HUES48 (cell line): ENCODE measurements around the gene MT1A.
"Not testable (repeated sequence)": the region's sequence is repeated elsewhere in the genome, so short reads cannot be mapped to it uniquely, and the experiment has no call there.

Source experiments
- H3K27ac ChIP-seq: one replicate; pipeline ENCODE4 v1.7.0; 2013; ENCODE audit warnings: low read depth, low read length, inconsistent platforms
- H3K27me3 ChIP-seq: 2 replicates; pipeline ENCODE4 v1.6.1; 2013; ENCODE audit warnings: mild to moderate bottlenecking, low read length; ENCODE audit not compliant: control insufficient read depth, insufficient read depth
- H3K36me3 ChIP-seq: 2 replicates; pipeline ENCODE4 v1.6.1; 2013; ENCODE audit warnings: low read length; ENCODE audit not compliant: control insufficient read depth, insufficient read depth
- H3K4me1 ChIP-seq: 2 replicates; pipeline ENCODE4 v1.6.1; 2013; ENCODE audit warnings: mild to moderate bottlenecking, low read length; ENCODE audit not compliant: control insufficient read depth, insufficient read depth
- H3K4me3 ChIP-seq: 2 replicates; pipeline ENCODE4 v1.5.1; 2013; ENCODE audit warnings: mild to moderate bottlenecking, low read depth, low read length
- H3K9ac ChIP-seq: 2 replicates; pipeline ENCODE4 v1.6.1; 2013; ENCODE audit warnings: mild to moderate bottlenecking, low read depth, low read length, moderate library complexity
- H3K9me3 ChIP-seq: 2 replicates; pipeline ENCODE4 v1.6.1; 2013; ENCODE audit warnings: low read length; ENCODE audit not compliant: control insufficient read depth, insufficient read depth

Gene MT1A

DNA sequence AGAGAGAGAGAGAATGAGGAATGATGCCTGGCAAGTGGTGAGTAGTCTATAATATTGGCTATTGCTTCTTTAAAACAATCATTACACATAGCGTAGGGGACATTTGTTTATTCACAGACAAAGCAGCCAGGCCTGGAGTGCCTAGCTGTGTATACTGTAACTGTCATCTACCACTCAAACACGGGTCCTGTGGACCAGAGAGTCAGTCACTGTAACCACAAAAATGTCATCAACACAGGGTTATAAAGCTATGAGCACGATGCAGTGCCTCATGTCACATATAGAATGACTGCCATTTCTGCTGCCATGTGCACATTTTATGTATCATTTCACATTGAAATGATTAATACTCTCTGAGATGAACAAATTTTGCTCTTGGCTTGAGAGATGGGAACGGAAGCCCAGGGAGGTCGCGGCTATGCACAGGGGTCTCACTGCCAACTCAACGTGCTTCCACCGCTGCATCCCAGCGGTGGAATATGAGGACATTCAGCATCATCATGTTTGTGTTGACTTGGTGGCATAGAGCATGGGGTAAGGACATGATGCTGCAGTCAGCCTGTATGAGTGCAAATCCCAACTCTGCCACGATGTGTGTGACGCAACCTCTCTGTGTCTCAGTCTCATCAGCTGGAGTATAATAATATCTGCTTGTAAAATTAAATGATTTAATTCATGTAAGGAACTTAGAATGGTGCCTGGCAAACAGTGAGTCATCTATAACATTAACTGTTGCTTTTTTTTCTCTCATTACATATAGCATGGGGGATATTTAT is 34.5 kb downstream of the MT1A start:
- H3K9me3 ChIP-seq = no peaks in the 10 kb centered on the region
- H3K27me3 ChIP-seq = peaks cover 95% of the 10 kb centered on the region
- no peak overlapping the region for H3K4me3 ChIP-seq
- H3K36me3 ChIP-seq = no peaks in the 10 kb centered on the region
- no peak overlapping the region for H3K27ac ChIP-seq
- no peak overlapping the region for H3K9ac ChIP-seq
- peaks cover 18% of the 10 kb centered on the region for H3K4me1 ChIP-seq

DNA sequence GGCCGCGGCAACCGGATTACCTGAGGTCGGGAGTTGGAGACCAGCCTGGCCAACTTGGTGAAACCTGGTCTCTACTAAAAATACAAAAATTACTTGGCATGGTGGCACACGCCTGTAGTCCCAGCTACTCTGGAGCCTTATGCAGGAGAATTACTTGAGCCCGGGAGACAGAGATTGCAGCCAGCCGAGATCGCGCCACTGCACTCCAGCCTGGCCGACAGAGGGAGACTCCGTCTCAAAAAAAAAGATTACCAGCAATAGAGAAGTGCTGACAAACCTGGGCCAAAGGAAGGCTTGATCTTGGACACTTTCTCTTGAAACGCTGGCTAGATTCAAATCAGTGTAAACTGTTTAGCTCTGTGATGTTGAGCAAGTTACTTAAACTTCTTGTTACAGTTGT is 35.5 kb downstream of the MT1A start:
- H3K27ac ChIP-seq = no peak overlapping the region
- H3K9me3 ChIP-seq = no peaks in the 10 kb centered on the region
- H3K4me1 ChIP-seq = peaks cover 14% of the 10 kb centered on the region
- no peak overlapping the region for H3K4me3 ChIP-seq
- H3K27me3 ChIP-seq = peaks cover 90% of the 10 kb centered on the region
- H3K9ac ChIP-seq = no peak overlapping the region
- no peaks in the 10 kb centered on the region for H3K36me3 ChIP-seq

DNA sequence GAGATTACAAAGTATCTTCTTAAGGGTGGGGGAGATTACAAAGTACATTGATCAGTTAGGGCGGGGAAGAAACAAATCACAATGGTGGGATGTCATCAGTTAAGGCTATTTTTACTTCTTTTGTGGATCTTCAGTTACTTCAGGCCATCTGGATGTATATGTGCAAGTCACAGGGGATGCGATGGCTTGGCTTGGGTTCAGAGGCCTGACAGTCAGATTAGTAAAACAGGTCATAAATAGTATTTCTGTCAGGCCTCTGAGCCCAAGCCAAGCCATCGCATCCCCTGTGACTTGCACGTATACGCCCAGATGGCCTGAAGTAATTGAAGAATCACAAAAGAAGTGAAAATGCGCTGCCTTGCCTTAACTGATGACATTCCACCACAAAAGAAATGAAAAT is 36.1 kb downstream of the MT1A start:
- H3K9me3 ChIP-seq, H3K36me3 ChIP-seq, H3K27ac ChIP-seq, H3K4me3 ChIP-seq, H3K9ac ChIP-seq: not testable (repeated sequence)
- H3K27me3 ChIP-seq = peaks cover 89% of the 10 kb centered on the region
- H3K4me1 ChIP-seq = peaks cover 13% of the 10 kb centered on the region

DNA sequence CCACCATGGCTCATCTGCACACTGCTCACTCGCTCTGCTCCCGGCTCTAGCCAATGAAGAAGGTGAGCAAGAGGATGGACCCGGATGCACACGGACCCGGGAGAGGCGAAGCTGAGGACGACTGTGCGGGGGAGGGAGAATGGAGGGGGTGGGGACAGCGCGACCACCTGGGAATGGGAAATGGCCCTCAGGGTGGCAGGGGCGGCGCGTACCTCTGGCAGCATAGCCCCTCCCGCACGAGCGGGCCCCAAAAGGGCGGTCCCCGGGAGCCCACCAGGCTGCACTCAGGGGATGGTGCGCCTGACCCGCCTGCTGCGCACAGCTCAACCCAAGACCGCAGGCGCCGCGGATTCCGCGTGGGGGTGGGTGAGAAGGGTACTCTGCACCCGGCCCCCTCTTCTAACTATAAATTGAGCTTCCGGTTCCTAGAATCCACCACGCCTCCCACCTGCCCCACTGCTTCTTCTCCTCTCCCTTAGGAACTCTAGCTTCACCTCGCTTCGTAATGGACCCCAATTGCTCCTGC is 37.3 kb downstream of the MT1A start:
- H3K27ac ChIP-seq = no peak overlapping the region
- H3K9me3 ChIP-seq = no peaks in the 10 kb centered on the region
- peaks cover 89% of the 10 kb centered on the region for H3K27me3 ChIP-seq
- peak overlapping the region; percentile 67 for H3K4me3 ChIP-seq
- H3K4me1 ChIP-seq = peaks cover 6% of the 10 kb centered on the region
- no peaks in the 10 kb centered on the region for H3K36me3 ChIP-seq
- H3K9ac ChIP-seq = 0 out of 2 replicates have a peak overlapping the region, but pooled peaks have one; percentile 28

DNA sequence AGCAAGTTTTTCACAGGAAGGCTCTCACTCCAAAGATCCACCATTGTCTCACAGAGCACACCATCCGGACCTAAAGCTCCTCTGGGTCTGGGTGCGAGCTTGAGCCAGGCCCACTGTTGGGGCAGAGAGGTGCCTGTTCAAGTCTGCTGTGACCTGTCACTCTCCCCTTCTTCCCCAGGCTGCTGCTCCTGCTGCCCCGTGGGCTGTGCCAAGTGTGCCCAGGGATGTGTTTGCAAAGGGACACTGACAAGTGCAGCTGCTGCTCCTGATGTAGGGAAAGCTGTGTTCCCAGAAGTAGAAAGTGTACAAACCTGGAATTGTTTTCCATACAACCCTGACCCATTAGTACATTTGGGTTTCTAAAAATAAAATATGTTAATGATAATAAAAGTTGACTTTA is 39.0 kb downstream of the MT1A start:
- Histone ChIP-seq H3K27me3 (peaks cover 89% of the 10 kb centered on the region), H3K27ac (no peak overlapping the region), H3K9me3 (no peaks in the 10 kb centered on the region), H3K36me3 (no peaks in the 10 kb centered on the region), H3K9ac (no peak overlapping the region), H3K4me1 (peaks cover 11% of the 10 kb centered on the region), H3K4me3 (no peak overlapping the region)

DNA sequence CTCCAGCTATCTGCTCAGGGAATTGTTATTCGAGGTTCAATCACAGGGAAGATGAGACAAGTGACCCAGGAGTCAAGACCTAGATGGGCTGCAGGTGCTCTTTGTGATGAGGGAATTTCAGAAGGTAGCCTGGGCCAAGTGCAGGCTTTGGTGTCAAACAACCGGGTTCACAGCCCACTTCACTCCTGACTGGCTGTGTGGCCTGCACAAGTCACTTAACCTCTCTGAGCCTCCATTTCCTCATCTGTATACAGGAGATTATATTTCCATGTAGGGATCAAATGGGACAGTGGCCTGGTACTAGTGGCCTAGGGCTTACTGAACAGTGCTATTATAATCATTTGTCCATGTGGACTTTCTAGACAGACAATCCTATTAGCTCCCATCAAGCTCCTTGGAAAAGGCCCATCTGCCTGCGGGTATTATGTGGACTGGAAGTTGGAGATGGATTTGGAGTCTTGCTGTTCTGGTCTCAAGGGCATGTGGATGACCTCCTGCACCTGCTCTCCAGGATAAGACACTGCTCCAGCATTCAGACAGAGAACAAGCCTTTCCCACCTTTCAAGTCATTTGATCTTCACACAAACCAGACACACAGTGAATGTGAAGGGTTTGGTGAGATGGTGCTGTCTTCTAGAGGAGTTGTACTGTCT is 40.7 kb downstream of the MT1A start:
- Histone ChIP-seq H3K4me1 (peaks cover 20% of the 10 kb centered on the region), H3K27ac (no peak overlapping the region), H3K9ac (no peak overlapping the region), H3K4me3 (no peak overlapping the region), H3K9me3 (no peaks in the 10 kb centered on the region), H3K36me3 (no peaks in the 10 kb centered on the region), H3K27me3 (peaks cover 86% of the 10 kb centered on the region)

DNA sequence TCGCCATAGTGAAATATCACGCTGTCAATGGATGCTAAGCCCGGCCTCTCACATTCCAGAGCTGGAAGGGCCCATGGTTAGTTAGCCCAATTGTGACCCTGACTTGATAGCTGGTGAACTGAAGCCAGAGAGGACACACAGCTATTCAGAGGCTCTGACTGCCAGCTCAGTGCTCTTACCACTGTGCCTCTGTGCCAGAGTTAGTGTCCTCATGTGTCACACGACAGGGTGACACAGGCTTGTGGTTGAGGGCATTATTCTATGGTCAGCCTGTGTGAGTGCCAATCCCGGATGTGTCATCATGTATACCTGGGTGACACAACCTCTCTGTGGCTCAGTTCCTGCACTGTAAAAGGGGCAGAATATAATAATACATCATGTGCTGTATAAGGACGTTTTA is 41.4 kb downstream of the MT1A start:
- H3K27me3 ChIP-seq = peaks cover 83% of the 10 kb centered on the region

DNA sequence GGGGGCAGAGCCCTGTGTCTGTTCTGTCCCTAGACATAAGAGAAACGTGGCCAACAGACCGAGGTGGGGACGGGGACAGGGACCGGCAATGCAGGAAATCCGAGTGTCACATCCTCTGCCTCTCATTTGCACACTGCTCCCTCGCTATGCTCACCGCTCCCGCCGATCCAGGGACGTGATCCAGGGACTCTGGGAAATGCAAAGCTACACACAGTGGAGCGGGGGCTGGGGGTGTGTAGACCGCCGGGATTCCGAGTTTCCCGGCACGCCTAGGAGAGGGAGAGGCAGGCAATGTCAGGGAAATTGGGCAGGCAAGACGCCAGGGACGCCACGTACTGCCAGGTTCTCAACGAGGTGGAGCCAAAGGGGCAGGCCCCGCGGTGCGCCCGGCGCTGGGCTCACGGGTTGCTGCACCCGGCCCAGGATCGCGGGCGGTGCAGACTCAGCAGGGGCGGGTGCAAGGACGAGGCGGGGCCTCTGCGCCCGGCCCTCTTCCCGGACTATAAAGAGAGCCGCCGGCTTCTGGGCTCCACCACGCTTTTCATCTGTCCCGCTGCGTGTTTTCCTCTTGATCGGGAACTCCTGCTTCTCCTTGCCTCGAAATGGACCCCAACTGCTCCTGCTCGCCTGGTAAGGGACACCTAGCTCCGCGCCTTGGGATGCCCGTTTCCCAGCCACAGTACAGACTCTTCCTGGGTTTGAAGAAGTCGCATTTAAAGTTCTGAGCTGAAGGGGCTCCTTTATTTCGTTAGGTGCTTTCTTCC is 43.7 kb downstream of the MT1A start, which contains the start of gene MT1X:
Gene MT1X, plus strand, starts transcription at position 532 of the 764 bp plus-strand sequence. Its CDS starts 71 bp downstream, at position 603.
- Histone ChIP-seq H3K27me3 (peaks cover 62% of the 10 kb centered on the region), H3K4me1 (peaks cover 15% of the 10 kb centered on the region), H3K36me3 (no peaks in the 10 kb centered on the region), H3K9me3 (no peaks in the 10 kb centered on the region), H3K9ac (peak within 1 kb of the TSS; percentile 43), H3K4me3 (peak within 1 kb of the TSS; percentile 81), H3K27ac (peak within 1 kb of the TSS; percentile 46)

More for the DNA sequence above, 41.4 kb downstream of the MT1A start:
- Histone ChIP-seq H3K9ac (no peak overlapping the region), H3K27ac (no peak overlapping the region), H3K9me3 (no peaks in the 10 kb centered on the region), H3K4me1 (peaks cover 20% of the 10 kb centered on the region), H3K4me3 (no peak overlapping the region), H3K36me3 (no peaks in the 10 kb centered on the region)

DNA sequence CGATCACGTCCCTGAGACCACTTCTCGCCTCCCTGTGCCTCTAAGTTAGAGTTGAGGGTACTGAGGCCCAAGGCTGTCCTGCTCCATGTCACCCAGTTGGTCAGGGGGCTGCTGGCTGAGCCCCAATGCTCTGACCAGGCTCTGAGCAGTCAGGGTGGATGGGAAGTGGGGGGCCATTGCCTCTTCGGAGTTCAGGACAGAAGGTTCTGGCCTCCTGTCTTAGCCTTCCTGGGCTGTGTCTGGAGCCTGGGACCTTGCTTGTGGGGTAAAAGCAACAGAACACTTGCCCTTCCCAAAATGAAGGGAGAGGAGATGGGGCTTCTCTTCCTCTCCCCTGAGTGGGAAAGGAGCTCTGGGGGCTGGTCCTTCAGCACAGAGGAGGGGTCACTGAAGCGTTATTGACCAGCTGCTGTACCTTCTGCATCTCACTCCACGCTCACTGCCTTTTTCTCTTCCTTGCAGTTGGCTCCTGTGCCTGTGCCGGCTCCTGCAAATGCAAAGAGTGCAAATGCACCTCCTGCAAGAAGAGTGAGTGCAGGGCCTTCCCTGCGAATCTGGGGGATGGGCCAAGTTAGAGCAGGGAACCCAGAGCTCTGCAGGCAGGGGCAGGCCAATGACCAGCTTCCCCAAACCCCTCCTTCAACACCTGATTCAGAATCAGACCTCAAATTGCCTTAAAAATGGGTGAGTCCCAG is 44.4 kb downstream of the MT1A start:
- peak overlapping the region; percentile 43 for H3K9ac ChIP-seq
- no peaks in the 10 kb centered on the region for H3K36me3 ChIP-seq
- peaks cover 15% of the 10 kb centered on the region for H3K4me1 ChIP-seq
- H3K27ac ChIP-seq = no peak overlapping the region
- peaks cover 55% of the 10 kb centered on the region for H3K27me3 ChIP-seq
- H3K9me3 ChIP-seq = no peaks in the 10 kb centered on the region
- peak overlapping the region; percentile 81 for H3K4me3 ChIP-seq

DNA sequence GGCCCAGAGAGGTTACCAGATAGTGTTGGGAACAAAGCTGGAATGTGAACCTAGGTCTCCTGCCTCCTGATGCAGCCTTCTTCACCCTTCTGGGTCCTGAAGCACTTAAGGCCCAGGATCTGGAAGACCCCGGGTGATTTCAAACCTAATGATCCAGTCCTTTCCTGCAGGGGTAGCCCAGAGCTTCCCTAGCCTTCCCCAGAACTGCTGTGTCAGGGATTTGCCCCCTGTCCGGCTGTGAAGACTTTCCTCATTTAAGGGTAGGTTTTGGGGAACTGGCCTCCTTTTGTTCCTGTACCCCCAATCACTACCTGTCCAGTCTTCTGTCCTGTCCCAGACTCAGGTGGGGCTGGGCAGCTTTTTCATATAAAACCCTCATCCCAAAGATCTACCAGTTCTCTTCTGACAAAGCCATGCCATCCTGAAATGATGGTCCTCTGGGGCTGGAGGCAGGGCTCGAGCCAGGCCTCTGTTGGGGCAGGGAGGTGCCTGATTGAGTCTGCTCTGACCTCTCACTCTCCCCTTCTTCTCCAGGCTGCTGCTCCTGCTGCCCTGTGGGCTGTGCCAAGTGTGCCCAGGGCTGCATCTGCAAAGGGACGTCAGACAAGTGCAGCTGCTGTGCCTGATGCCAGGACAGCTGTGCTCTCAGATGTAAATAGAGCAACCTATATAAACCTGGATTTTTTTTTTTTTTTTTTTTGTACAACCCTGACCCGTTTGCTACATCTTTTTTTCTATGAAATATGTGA is 45.1 kb downstream of the MT1A start:
- no peak overlapping the region for H3K27ac ChIP-seq
- H3K9ac ChIP-seq = no peak overlapping the region
- H3K36me3 ChIP-seq = no peaks in the 10 kb centered on the region
- peak overlapping the region; percentile 81 for H3K4me3 ChIP-seq
- peaks cover 15% of the 10 kb centered on the region for H3K4me1 ChIP-seq
- H3K9me3 ChIP-seq = no peaks in the 10 kb centered on the region
- peaks cover 52% of the 10 kb centered on the region for H3K27me3 ChIP-seq
